Muscle of leg (tissue), 11 donors: Measurements from ENCODE around the gene SLC2A1. TPM values are rescaled to one million over a fixed set of nuclear protein-coding genes. Genes with fewer than 3 reads are reported as not detected.
A peak's percentile ranks its signal among the peaks of the same experiment; 100 is the strongest.

Experiments used
- DNase-seq: peaks from one replicate; pipeline ENCODE4 v3.0.0; 2013
- H3K27ac ChIP-seq: one replicate; pipeline ENCODE4 v1.5.1; 2013; ENCODE audit warnings: mild to moderate bottlenecking, low read length, control low read depth
- H3K27me3 ChIP-seq: one replicate; pipeline ENCODE4 v1.6.1; 2013; ENCODE audit warnings: low read length; ENCODE audit not compliant: control insufficient read depth, insufficient read depth
- H3K36me3 ChIP-seq: one replicate; pipeline ENCODE4 v1.6.1; 2013; ENCODE audit warnings: low read length; ENCODE audit not compliant: control insufficient read depth, insufficient read depth
- H3K4me1 ChIP-seq: one replicate; pipeline ENCODE4 v1.6.1; 2013; ENCODE audit warnings: low read length; ENCODE audit not compliant: control insufficient read depth, insufficient read depth
- H3K4me3 ChIP-seq: one replicate; pipeline ENCODE4 v1.5.1; 2013; ENCODE audit warnings: low read length, control low read depth
- H3K9me3 ChIP-seq: replicated peaks from 2 replicates; pipeline ENCODE4 v1.6.1; 2013; ENCODE audit warnings: low read depth, low read length; ENCODE audit not compliant: control insufficient read depth
- WGBS: methylation state at CpG from one replicate; pipeline ENCODE4 v1.1.5; 2013; ENCODE audit warnings: missing lambda C conversion rate; ENCODE audit not compliant: insufficient coverage; 5-methylcytosine and 5-hydroxymethylcytosine counted together
- polyA plus RNA-seq, 8 donors: library from polyadenylated mRNA; unstranded; fragments of 120-200 nt; gene quantifications; one replicate each; pipeline versions ENCODE4 v1.2.1 to v1.2.3, GENCODE V29; 2013; ENCODE audit warnings: inconsistent platforms in 1 of 8, low replicate concordance in 1 of 8; ENCODE audit not compliant: insufficient read length in 8 of 8, insufficient read depth in 1 of 8
- total RNA-seq: library from RNA; stranded (reverse); fragments of 120-200 nt; gene quantifications from one replicate; pipeline ENCODE4 v1.2.4, GENCODE V29; 2013

The SLC2A1 gene
- total and polyA plus RNA-seq, 9 donors = 15.9 to 43.7 (median 18.6) TPM

GRCh38 chr1:42942444-42942843, 16.2 kb downstream of the SLC2A1 start:
- no peaks in the 10 kb centered on the region for H3K27me3 ChIP-seq
- no peak for DNase-seq
- H3K4me1 ChIP-seq = peaks cover 45% of the 10 kb centered on the region
- 84% methylated on average over 4 of the region's 6 CpGs for WGBS
- H3K27ac ChIP-seq = no peak overlapping the region
- peaks cover 13% of the 10 kb centered on the region for H3K36me3 ChIP-seq
- no peaks in the 10 kb centered on the region for H3K9me3 ChIP-seq
- H3K4me3 ChIP-seq = no peak overlapping the region

GRCh38 chr1:42941640-42942330, 16.9 kb downstream of the SLC2A1 start:
- Histone ChIP-seq H3K4me1 (peaks cover 48% of the 10 kb centered on the region), H3K27ac (no peak overlapping the region), H3K9me3 (no peaks in the 10 kb centered on the region), H3K4me3 (no peak overlapping the region), H3K36me3 (peaks cover 16% of the 10 kb centered on the region), H3K27me3 (no peaks in the 10 kb centered on the region)
- DNase-seq = peak; percentile 65
- WGBS = 74% methylated on average over 9 of the region's 9 CpGs

GRCh38 chr1:42940851-42941639, 17.6 kb downstream of the SLC2A1 start:
- no peaks in the 10 kb centered on the region for H3K27me3 ChIP-seq
- H3K4me3 ChIP-seq = no peak overlapping the region
- H3K27ac ChIP-seq = peak overlapping the region; percentile 47
- H3K4me1 ChIP-seq = peaks cover 48% of the 10 kb centered on the region
- no peaks in the 10 kb centered on the region for H3K9me3 ChIP-seq
- WGBS = 75% methylated on average over 14 of the region's 14 CpGs
- peak; percentile 54 for DNase-seq
- H3K36me3 ChIP-seq = peaks cover 16% of the 10 kb centered on the region

DNA sequence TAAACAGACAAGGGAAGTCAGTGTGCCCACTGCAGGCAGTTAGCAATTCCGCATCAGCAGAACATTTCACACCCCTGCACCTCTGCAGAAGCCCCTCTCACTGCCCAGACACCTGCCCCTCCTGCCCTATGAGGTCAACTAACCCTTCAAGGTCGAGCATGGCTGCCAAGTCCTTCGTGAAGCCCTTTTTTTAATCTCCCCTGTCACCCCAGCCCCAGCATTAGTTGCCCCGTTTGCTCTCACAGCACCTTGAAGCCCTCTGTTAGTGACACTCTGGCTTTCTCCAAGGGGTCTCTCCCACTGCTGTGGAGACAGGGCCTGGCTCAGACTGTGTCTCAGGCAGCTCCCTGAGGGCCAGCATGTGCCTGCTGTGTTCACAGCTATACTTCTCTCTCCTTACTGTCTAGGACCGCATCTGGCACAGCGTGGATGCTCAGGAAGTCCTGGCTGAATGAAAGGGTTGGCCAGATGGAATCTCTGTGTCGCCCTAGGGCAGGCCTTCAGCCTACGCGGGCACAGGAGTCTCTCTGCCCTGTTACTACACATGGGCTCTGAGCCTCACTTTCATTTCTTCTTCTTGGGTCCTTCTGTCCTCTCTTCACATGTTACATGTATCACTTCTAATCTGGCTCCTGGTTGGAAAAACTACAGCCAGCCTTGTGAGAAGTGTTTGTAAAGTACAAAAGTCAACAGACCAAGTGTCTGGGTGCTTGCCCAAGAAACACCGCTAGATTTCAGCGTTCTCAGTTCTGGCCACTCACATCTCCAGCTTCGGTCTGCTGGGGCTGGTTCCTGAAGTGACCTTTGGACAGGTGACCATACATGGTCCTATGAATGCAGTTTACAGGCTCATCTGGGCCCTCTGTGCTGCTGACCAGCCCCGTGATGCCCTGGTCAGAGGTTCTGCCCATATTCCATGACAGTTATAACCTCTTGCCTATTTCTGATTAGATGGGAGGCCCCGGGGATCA, 19.7 kb downstream of the SLC2A1 start:
- Histone ChIP-seq H3K36me3 (peaks cover 16% of the 10 kb centered on the region), H3K4me3 (no peak overlapping the region), H3K27me3 (no peaks in the 10 kb centered on the region), H3K4me1 (peaks cover 48% of the 10 kb centered on the region), H3K9me3 (no peaks in the 10 kb centered on the region), H3K27ac (no peak overlapping the region)
- DNase-seq = no peak
- WGBS = 88% methylated on average over 11 of the region's 14 CpGs

- no peaks in the 10 kb centered on the region for H3K27me3 ChIP-seq
- WGBS = 91% methylated on average over 4 of the region's 6 CpGs
- H3K27ac ChIP-seq = no peak overlapping the region
- peaks cover 16% of the 10 kb centered on the region for H3K36me3 ChIP-seq
- no peak for DNase-seq
- H3K4me3 ChIP-seq = no peak overlapping the region
- no peaks in the 10 kb centered on the region for H3K9me3 ChIP-seq
- H3K4me1 ChIP-seq = peaks cover 43% of the 10 kb centered on the region
Measured at GRCh38 chr1:42937836-42938644, 20.6 kb downstream of the SLC2A1 start.

- Histone ChIP-seq H3K27ac (no peak overlapping the region), H3K4me1 (peaks cover 41% of the 10 kb centered on the region), H3K4me3 (no peak overlapping the region), H3K9me3 (no peaks in the 10 kb centered on the region), H3K27me3 (no peaks in the 10 kb centered on the region), H3K36me3 (peaks cover 14% of the 10 kb centered on the region)
- no peak for DNase-seq
- 86% methylated on average over 5 of the region's 6 CpGs for WGBS
Measured at GRCh38 chr1:42937141-42937696, 21.4 kb downstream of the SLC2A1 start.

DNA sequence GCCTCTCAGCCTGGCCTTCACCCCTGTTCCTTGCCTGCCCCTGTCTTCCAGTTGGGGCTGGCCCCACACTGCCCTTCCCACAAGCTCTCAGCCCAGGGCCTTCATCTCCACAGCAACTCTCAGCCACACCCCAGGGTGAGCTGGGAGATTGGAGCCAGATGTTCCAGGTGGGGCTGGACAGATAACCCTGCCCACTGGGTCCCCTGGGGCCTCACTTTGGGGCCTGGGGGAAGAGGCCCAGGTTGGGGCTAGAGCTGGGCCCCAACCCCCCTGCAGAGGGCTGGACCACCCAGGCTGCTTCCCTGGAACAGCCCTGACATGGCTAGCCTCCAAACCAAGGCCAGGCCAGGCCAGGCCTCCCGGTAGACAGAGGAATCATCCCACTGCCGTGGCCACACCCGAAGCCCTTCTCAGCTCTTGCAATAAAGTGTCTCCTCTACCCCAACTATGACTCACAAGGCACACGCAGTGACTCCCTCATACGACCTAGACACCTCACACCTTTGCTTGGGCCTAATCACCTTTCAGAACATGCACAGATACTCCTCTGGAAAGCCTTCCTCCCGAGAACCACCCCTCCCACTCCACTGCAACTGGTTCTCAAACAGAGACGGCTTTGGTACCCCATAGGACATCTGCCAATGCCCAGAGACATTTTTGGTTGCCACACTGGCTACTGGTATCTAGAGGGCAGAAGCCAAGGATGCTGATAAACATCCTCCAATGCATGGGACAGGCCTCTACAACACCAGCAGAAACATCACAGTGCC, 22.2 kb downstream of the SLC2A1 start:
- H3K27ac ChIP-seq = peak overlapping the region; percentile 51
- H3K36me3 ChIP-seq = peaks cover 11% of the 10 kb centered on the region
- H3K4me1 ChIP-seq = peaks cover 39% of the 10 kb centered on the region
- 34% methylated on average over 7 of the region's 7 CpGs for WGBS
- no peaks in the 10 kb centered on the region for H3K27me3 ChIP-seq
- H3K9me3 ChIP-seq = no peaks in the 10 kb centered on the region
- peak; percentile 61 for DNase-seq
- no peak overlapping the region for H3K4me3 ChIP-seq

DNA sequence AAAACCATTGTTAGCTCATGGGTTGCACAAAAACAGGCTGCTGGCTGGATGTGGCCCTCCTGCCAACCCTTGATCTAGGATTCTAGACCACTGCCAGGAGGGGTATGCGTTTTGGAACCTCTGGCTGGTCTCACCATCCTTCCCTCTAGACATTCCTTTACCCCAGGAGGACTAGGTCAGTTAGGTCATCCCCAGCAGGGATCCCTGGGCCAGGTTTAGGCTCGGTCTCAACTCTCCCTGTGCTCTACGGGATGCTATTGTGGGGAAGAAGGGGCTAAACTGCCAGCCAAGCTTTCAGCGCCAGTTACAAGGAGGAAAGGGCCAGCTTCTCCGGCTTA, 22.7 kb downstream of the SLC2A1 start:
- H3K4me1 ChIP-seq = peaks cover 38% of the 10 kb centered on the region
- peaks cover 14% of the 10 kb centered on the region for H3K36me3 ChIP-seq
- H3K27me3 ChIP-seq = no peaks in the 10 kb centered on the region
- peak overlapping the region; percentile 51 for H3K27ac ChIP-seq
- no peak for DNase-seq
- 60% methylated on average over 1 of the region's 5 CpGs for WGBS
- no peaks in the 10 kb centered on the region for H3K9me3 ChIP-seq
- H3K4me3 ChIP-seq = no peak overlapping the region
